Measurements from ENCODE around the gene PLA2G4B.

- TF ChIP-seq, protein P1, sequence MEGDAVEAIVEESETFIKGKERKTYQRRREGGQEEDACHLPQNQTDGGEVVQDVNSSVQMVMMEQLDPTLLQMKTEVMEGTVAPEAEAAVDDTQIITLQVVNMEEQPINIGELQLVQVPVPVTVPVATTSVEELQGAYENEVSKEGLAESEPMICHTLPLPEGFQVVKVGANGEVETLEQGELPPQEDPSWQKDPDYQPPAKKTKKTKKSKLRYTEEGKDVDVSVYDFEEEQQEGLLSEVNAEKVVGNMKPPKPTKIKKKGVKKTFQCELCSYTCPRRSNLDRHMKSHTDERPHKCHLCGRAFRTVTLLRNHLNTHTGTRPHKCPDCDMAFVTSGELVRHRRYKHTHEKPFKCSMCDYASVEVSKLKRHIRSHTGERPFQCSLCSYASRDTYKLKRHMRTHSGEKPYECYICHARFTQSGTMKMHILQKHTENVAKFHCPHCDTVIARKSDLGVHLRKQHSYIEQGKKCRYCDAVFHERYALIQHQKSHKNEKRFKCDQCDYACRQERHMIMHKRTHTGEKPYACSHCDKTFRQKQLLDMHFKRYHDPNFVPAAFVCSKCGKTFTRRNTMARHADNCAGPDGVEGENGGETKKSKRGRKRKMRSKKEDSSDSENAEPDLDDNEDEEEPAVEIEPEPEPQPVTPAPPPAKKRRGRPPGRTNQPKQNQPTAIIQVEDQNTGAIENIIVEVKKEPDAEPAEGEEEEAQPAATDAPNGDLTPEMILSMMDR (IDR thresholded peaks at IDR 0.05) = no peak
- TF ChIP-seq ZNF263 (CRISPR knock-in tag; IDR thresholded peaks at IDR 0.05; ENCODE audit: low read depth) (no peak), FOXJ3 (CRISPR knock-in tag; IDR thresholded peaks at IDR 0.05; ENCODE audit: borderline replicate concordance) (no peak), SMAD3 (CRISPR knock-in tag; IDR thresholded peaks at IDR 0.05; ENCODE audit: borderline replicate concordance) (no peak), STAT6 (CRISPR knock-in tag; conservative IDR thresholded peaks at IDR 0.05; ENCODE audit: low read depth) (no peak), SMAD4 (CRISPR knock-in tag; IDR thresholded peaks at IDR 0.05) (no peak), MAX (CRISPR knock-in tag; IDR thresholded peaks at IDR 0.05) (no peak), E2F1 (CRISPR knock-in tag; IDR thresholded peaks at IDR 0.05) (no peak), MXD4 (CRISPR knock-in tag; IDR thresholded peaks at IDR 0.05; ENCODE audit: borderline replicate concordance) (no peak), SP1 (CRISPR knock-in tag; conservative IDR thresholded peaks at IDR 0.05) (no peak)
- TF ChIP-seq, protein P2, sequence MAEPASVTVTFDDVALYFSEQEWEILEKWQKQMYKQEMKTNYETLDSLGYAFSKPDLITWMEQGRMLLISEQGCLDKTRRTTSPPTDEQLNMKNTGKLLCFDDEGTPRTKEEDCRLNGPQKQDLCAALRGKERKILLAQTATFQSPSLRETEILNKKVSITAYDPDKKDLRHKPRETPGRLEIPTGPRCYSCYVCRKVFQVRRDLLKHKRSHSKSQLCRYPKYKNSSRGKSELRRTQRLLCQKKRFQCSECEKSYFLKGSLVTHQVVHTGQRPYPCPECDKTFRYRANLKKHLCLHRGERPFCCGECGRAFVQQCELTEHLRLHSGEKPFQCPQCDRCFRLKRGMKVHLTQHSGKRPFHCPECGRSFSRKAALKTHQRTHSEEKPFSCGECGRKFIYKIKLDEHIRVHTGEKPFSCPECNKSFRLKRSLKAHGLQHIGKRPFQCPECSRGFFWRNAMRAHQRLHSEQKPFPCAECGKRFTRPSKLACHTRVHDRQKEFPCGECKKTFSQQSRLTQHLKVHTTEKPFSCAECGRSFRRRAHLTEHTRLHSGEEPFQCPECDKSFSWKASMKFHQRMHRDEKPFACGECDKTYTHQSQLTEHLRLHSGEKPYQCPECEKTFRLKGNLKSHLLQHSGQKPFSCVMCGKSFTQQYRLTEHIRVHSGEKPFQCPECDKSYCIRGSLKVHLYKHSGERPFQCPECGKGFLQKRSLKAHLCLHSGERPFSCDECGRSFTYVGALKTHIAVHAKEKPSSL (CRISPR knock-in tag; conservative IDR thresholded peaks at IDR 0.05) = no peak
- TF ChIP-seq, protein P3, sequence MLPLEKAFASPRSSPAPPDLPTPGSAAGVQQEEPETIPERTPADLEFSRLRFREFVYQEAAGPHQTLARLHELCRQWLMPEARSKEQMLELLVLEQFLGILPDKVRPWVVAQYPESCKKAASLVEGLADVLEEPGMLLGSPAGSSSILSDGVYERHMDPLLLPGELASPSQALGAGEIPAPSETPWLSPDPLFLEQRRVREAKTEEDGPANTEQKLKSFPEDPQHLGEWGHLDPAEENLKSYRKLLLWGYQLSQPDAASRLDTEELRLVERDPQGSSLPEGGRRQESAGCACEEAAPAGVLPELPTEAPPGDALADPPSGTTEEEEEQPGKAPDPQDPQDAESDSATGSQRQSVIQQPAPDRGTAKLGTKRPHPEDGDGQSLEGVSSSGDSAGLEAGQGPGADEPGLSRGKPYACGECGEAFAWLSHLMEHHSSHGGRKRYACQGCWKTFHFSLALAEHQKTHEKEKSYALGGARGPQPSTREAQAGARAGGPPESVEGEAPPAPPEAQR (CRISPR knock-in tag; IDR thresholded peaks at IDR 0.05) = no peak
- TF ChIP-seq, protein P4, sequence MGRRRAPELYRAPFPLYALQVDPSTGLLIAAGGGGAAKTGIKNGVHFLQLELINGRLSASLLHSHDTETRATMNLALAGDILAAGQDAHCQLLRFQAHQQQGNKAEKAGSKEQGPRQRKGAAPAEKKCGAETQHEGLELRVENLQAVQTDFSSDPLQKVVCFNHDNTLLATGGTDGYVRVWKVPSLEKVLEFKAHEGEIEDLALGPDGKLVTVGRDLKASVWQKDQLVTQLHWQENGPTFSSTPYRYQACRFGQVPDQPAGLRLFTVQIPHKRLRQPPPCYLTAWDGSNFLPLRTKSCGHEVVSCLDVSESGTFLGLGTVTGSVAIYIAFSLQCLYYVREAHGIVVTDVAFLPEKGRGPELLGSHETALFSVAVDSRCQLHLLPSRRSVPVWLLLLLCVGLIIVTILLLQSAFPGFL (CRISPR knock-in tag; IDR thresholded peaks at IDR 0.05; ENCODE audit: borderline replicate concordance) = no peak
- TF ChIP-seq, protein P5, sequence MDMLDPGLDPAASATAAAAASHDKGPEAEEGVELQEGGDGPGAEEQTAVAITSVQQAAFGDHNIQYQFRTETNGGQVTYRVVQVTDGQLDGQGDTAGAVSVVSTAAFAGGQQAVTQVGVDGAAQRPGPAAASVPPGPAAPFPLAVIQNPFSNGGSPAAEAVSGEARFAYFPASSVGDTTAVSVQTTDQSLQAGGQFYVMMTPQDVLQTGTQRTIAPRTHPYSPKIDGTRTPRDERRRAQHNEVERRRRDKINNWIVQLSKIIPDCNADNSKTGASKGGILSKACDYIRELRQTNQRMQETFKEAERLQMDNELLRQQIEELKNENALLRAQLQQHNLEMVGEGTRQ (CRISPR knock-in tag; IDR thresholded peaks at IDR 0.05) = no peak
Observed at GRCh38 chr15:41834096-41834495, 4.6 kb upstream of the PLA2G4B start.
